Ishikawa (cell line): ENCODE data around the gene WDR5B.

Experiments used
- CEBPB ChIP-seq: IDR thresholded peaks from 2 replicates; pipeline ENCODE4 v1.6.1; 2012
- CREB1 ChIP-seq: IDR thresholded peaks from 2 replicates; pipeline ENCODE4 v1.6.1; 2012; ENCODE audit warnings: low read depth
- EGR1 ChIP-seq: IDR thresholded peaks from 2 replicates; pipeline ENCODE4 v1.6.1; 2012
- EP300 ChIP-seq: IDR thresholded peaks from 2 replicates; pipeline ENCODE4 v1.6.1; 2012; ENCODE audit warnings: borderline replicate concordance
- FOXM1 ChIP-seq: IDR thresholded peaks from 2 replicates; pipeline ENCODE4 v1.6.1; 2012; ENCODE audit warnings: low read depth, borderline replicate concordance
- NFIC ChIP-seq: IDR thresholded peaks from 2 replicates; pipeline ENCODE4 v1.6.1; 2012
- RAD21 ChIP-seq: IDR thresholded peaks from 2 replicates; pipeline ENCODE4 v1.6.1; 2012; ENCODE audit warnings: low read depth
- TAF1 ChIP-seq: IDR thresholded peaks from 2 replicates; pipeline ENCODE4 v1.6.1; 2012; ENCODE audit warnings: low read depth, mild to moderate bottlenecking
- TCF12 ChIP-seq: IDR thresholded peaks from 2 replicates; pipeline ENCODE4 v1.6.1; 2012; ENCODE audit warnings: low read depth
- TEAD4 ChIP-seq: IDR thresholded peaks from 2 replicates; pipeline ENCODE4 v1.6.1; 2012
- YY1 ChIP-seq: IDR thresholded peaks from 2 replicates; pipeline ENCODE4 v1.6.1; 2012; ENCODE audit warnings: low read depth
- ZBTB7A ChIP-seq: IDR thresholded peaks from 2 replicates; pipeline ENCODE4 v1.6.1; 2012; ENCODE audit warnings: low read depth
- TF ChIP-seq, protein P1 (sequence below): IDR thresholded peaks from 2 replicates; pipeline ENCODE4 v1.6.1; 2012
- TF ChIP-seq, protein P2 (sequence below): IDR thresholded peaks from 2 replicates; pipeline ENCODE4 v1.6.1; 2012; ENCODE audit warnings: low read depth, mild to moderate bottlenecking
- TF ChIP-seq, protein P3 (sequence below): IDR thresholded peaks from 2 replicates; pipeline ENCODE4 v1.6.1; 2012

The WDR5B gene

DNA sequence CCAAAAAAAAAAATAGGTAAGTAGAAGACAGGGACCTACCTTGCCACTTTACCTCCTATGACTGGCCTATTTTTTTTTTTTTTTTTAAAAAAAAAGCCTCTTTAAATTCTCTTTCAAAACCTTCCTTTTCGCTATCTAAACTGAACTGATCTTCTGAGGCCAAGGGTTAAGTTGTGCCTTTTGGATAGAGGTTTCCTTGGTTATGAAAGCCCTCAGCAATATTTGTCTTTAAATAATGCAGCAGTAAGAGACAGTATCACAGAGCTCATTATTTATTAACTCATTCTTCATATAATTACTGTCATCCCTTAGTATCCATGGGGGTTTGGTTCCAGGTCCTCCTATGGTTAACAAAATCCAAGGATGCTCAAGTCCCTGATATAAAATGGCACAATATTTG is 41.8 kb downstream of the WDR5B start:
- TF ChIP-seq EP300: no peak
- TF ChIP-seq TAF1: no peak
- no peak for TF ChIP-seq CEBPB
- no peak for TF ChIP-seq RAD21
- TF ChIP-seq NFIC: no peak
- TF ChIP-seq, protein P1, sequence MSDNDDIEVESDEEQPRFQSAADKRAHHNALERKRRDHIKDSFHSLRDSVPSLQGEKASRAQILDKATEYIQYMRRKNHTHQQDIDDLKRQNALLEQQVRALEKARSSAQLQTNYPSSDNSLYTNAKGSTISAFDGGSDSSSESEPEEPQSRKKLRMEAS: no peak
- TF ChIP-seq, protein P2, sequence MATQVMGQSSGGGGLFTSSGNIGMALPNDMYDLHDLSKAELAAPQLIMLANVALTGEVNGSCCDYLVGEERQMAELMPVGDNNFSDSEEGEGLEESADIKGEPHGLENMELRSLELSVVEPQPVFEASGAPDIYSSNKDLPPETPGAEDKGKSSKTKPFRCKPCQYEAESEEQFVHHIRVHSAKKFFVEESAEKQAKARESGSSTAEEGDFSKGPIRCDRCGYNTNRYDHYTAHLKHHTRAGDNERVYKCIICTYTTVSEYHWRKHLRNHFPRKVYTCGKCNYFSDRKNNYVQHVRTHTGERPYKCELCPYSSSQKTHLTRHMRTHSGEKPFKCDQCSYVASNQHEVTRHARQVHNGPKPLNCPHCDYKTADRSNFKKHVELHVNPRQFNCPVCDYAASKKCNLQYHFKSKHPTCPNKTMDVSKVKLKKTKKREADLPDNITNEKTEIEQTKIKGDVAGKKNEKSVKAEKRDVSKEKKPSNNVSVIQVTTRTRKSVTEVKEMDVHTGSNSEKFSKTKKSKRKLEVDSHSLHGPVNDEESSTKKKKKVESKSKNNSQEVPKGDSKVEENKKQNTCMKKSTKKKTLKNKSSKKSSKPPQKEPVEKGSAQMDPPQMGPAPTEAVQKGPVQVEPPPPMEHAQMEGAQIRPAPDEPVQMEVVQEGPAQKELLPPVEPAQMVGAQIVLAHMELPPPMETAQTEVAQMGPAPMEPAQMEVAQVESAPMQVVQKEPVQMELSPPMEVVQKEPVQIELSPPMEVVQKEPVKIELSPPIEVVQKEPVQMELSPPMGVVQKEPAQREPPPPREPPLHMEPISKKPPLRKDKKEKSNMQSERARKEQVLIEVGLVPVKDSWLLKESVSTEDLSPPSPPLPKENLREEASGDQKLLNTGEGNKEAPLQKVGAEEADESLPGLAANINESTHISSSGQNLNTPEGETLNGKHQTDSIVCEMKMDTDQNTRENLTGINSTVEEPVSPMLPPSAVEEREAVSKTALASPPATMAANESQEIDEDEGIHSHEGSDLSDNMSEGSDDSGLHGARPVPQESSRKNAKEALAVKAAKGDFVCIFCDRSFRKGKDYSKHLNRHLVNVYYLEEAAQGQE: no peak
- TF ChIP-seq YY1: no peak
- no peak for TF ChIP-seq EGR1
- TF ChIP-seq CREB1: no peak
- TF ChIP-seq TEAD4: no peak
- TF ChIP-seq ZBTB7A: no peak

DNA sequence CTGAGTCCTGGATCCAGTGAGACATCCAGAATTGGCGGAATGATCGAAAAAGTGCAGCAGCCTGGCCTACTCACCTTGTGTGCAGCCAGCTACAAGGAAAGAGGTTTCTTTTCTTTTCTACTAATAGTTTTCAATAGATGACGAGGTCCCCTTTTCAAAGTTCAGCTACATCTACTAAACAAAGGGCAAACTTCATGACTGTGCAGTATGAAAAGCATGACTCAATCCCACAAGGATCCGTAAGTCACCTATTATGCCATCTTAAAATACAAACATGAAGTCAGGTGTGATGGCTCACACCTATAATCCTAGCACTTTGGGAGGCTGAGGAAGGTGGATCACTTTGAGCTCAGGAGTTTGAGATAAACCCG is 49.5 kb downstream of the WDR5B start:
- TF ChIP-seq, protein P2: no peak
- TF ChIP-seq TCF12 (no peak), EGR1 (no peak), NFIC (no peak), FOXM1 (no peak), CREB1 (no peak), TEAD4 (no peak), RAD21 (no peak), CEBPB (no peak)
- TF ChIP-seq, protein P1: no peak
- TF ChIP-seq, protein P3, sequence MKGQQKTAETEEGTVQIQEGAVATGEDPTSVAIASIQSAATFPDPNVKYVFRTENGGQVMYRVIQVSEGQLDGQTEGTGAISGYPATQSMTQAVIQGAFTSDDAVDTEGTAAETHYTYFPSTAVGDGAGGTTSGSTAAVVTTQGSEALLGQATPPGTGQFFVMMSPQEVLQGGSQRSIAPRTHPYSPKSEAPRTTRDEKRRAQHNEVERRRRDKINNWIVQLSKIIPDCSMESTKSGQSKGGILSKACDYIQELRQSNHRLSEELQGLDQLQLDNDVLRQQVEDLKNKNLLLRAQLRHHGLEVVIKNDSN: no peak

DNA sequence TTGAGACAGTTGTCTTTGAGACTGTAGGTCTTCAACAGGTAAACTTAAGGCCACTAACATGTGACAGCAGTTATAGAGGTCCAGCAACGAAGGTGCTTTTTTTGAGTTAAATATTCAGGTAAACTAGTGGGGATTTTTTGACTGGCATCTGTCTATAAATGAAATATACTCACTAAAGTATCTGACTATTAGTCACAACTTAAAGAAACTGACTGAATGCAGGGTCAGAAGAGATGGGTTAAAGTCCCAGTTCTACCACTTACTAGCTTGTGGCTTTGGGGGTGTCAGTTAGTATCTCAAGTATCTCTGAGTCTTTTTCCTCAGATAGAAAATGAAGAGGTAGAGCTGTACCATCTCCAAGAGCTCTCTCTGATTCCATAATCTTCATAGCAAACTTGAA is 50.8 kb downstream of the WDR5B start:
- TF ChIP-seq, protein P2: no peak
- TF ChIP-seq FOXM1: no peak
- no peak for TF ChIP-seq TEAD4
- no peak for TF ChIP-seq ZBTB7A
- TF ChIP-seq TAF1: no peak
- TF ChIP-seq CREB1: no peak
- TF ChIP-seq RAD21: no peak
- TF ChIP-seq YY1: no peak
- TF ChIP-seq TCF12: no peak

DNA sequence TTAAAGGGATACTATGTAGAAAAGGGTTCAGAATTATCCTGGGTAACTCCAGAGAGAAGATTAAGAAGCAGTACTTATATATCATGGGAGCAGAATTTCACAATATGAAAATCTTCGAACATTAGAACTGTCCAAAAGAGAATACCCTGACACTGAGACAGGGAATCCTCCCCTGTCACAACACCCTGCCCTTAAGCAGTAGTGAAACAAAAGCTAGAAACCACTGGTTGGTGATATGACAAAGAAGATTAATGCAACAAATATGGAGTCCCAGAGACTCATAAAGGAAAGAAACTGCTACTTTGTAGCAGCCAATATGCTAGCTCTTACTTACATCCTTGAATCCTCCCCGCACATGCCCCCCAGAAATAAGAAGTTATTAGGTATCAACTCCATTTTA is 51.4 kb downstream of the WDR5B start:
- TF ChIP-seq TCF12: no peak
- TF ChIP-seq, protein P3: no peak
- TF ChIP-seq EGR1: no peak
- TF ChIP-seq TAF1: no peak
- TF ChIP-seq CEBPB: no peak
- no peak for TF ChIP-seq YY1
- no peak for TF ChIP-seq NFIC
- TF ChIP-seq CREB1: no peak
- no peak for TF ChIP-seq TEAD4
- TF ChIP-seq, protein P2: no peak
- no peak for TF ChIP-seq ZBTB7A
- TF ChIP-seq, protein P1: no peak
- no peak for TF ChIP-seq FOXM1
- no peak for TF ChIP-seq RAD21
- no peak for TF ChIP-seq EP300
